ENCODE data around the gene SYT9. TPM values are rescaled to one million over a fixed set of nuclear protein-coding genes. Genes with fewer than 3 reads are reported as not detected.

Gene SYT9
- polyA plus RNA-seq, 1 of the 3 experiments (the other 2 are of a cell fraction): 0.10 TPM

- TF ChIP-seq USF2 (IDR thresholded peaks at IDR 0.05; ENCODE audit: borderline replicate concordance, low read depth, low read length) (no peak), SIN3A (IDR thresholded peaks at IDR 0.05; ENCODE audit: borderline replicate concordance, low read depth, low read length) (no peak), YY1 (IDR thresholded peaks at IDR 0.05; ENCODE audit: low read depth) (no peak), TAF1 (IDR thresholded peaks at IDR 0.05; ENCODE audit: borderline replicate concordance, low read depth, low read length) (no peak), EZH2phosphoT487 (IDR thresholded peaks at IDR 0.05; ENCODE audit: borderline replicate concordance, low read depth) (no peak)
These were observed 34.5 kb downstream of the SYT9 start (continued) for GRCh38 chr11:7286178-7286577.

GRCh38 chr11:7291100-7291829, 39.6 kb downstream of the SYT9 start:
- H3K9ac ChIP-seq: no peak overlapping the region
- POLR2A ChIA-PET: interaction anchor here (0.6 kb wide), 1 partner anchor 293 kb away, joined by 3 read pairs; no protein-coding TSS in a partner anchor
- no peak overlapping the region for H3K27ac ChIP-seq (ENCODE audit: low read depth in 2 of 2, low read length in 1 of 2)
- H4K20me1 ChIP-seq (ENCODE audit: insufficient read depth): no peaks in the 10 kb centered on the region
- H3K9me3 ChIP-seq: no peaks in the 10 kb centered on the region
- no peaks in the 10 kb centered on the region for H3F3A ChIP-seq (replicated peaks; ENCODE audit: insufficient read depth)
- H3K4me2 ChIP-seq: no peak overlapping the region
- no peak overlapping the region for H3K4me3 ChIP-seq (ENCODE audit: low read depth in 2 of 2, low read length in 1 of 2)
- H3K36me3 ChIP-seq (replicated peaks in 1 of 2; ENCODE audit: control insufficient read depth in 1 of 2, insufficient read depth in 2 of 2, low read length in 1 of 2): no peaks in the 10 kb centered on the region
- DNase-seq: no peak
- H3K27me3 ChIP-seq (ENCODE audit: insufficient read depth): no peaks in the 10 kb centered on the region
- H3K4me1 ChIP-seq (ENCODE audit: control insufficient read depth in 1 of 2, insufficient read depth in 2 of 2, low read depth in 1 of 2, low read length in 1 of 2): no peaks in the 10 kb centered on the region
- H2AFZ ChIP-seq (ENCODE audit: low read depth): no peak overlapping the region
- no peaks in the 10 kb centered on the region for H3K9me2 ChIP-seq
- 10% methylated on average over 2 of the region's 2 CpGs for WGBS (ENCODE audit: low lambda C conversion rate)
- TF ChIP-seq JUND (IDR thresholded peaks at IDR 0.05) (no peak), RAD21 (IDR thresholded peaks at IDR 0.05; ENCODE audit: low read length) (no peak)
- no peaks in the 10 kb centered on the region for H3K79me2 ChIP-seq (ENCODE audit: insufficient read depth)
- CTCF ChIA-PET: interaction anchor here (2.9 kb wide), 1 partner anchor 13 kb away, joined by 20 read pairs; no protein-coding TSS in a partner anchor

GRCh38 chr11:7292922-7293321, 41.2 kb downstream of the SYT9 start:
- Histone ChIP-seq H3K4me2 (no peak overlapping the region), H3K9me3 (no peaks in the 10 kb centered on the region), H4K20me1 (ENCODE audit: insufficient read depth) (no peaks in the 10 kb centered on the region), H3K36me3 (replicated peaks in 1 of 2; ENCODE audit: control insufficient read depth in 1 of 2, insufficient read depth in 2 of 2, low read length in 1 of 2) (no peaks in the 10 kb centered on the region), H3K9me2 (no peaks in the 10 kb centered on the region), H3K27me3 (ENCODE audit: insufficient read depth) (no peaks in the 10 kb centered on the region), H3K79me2 (ENCODE audit: insufficient read depth) (no peaks in the 10 kb centered on the region), H3K9ac (no peak overlapping the region), H3F3A (replicated peaks; ENCODE audit: insufficient read depth) (no peaks in the 10 kb centered on the region), H3K27ac (ENCODE audit: low read depth in 2 of 2, low read length in 1 of 2) (no peak overlapping the region), H3K4me1 (ENCODE audit: control insufficient read depth in 1 of 2, insufficient read depth in 2 of 2, low read depth in 1 of 2, low read length in 1 of 2) (no peaks in the 10 kb centered on the region), H3K4me3 (ENCODE audit: low read depth in 2 of 2, low read length in 1 of 2) (no peak overlapping the region), H2AFZ (ENCODE audit: low read depth) (no peak overlapping the region)
- WGBS (ENCODE audit: low lambda C conversion rate): 49% methylated on average over 2 of the region's 2 CpGs
- ChIA-PET POLR2A (no interaction called here), CTCF (interaction anchor here (1.2 to 1.3 kb wide), 2 partner anchors 10 to 14 kb away, joined by 3 read pairs; no protein-coding TSS in a partner anchor)
- no peak for DNase-seq
- TF ChIP-seq FOSL2 (IDR thresholded peaks at IDR 0.05; ENCODE audit: borderline replicate concordance, low read depth) (no peak), USF2 (IDR thresholded peaks at IDR 0.05; ENCODE audit: borderline replicate concordance, low read depth, low read length) (no peak), JUND (IDR thresholded peaks at IDR 0.05) (no peak), MAX (IDR thresholded peaks at IDR 0.05; ENCODE audit: low read depth) (no peak), RXRA (IDR thresholded peaks at IDR 0.05; ENCODE audit: borderline replicate concordance, low read depth) (no peak), MXI1 (IDR thresholded peaks at IDR 0.05; ENCODE audit: low read depth, low read length) (no peak), NFIC (IDR thresholded peaks at IDR 0.05; ENCODE audit: borderline replicate concordance) (no peak), YY1 (IDR thresholded peaks at IDR 0.05; ENCODE audit: low read depth) (no peak), ELF1 (IDR thresholded peaks at IDR 0.05) (no peak), CTCF (IDR thresholded peaks at IDR 0.05) (no peak), GABPA (IDR thresholded peaks at IDR 0.05; ENCODE audit: low read depth) (no peak), CHD2 (IDR thresholded peaks at IDR 0.05; ENCODE audit: low read length, partially characterized antibody) (no peak), IRF3 (IDR thresholded peaks at IDR 0.05; ENCODE audit: low read depth, low read length) (no peak)
